Stimulated activated CD8-positive, alpha-beta memory T cell treated with anti-CD3 and anti-CD28 coated beads, Interleukin-4, amount 100 ng/mL, for 4 hours (primary cell): ENCODE data around the gene CNDP2.
"Not testable (repeated sequence)": the region's sequence is repeated elsewhere in the genome, so short reads cannot be mapped to it uniquely, and the experiment has no call there.

Source experiments
- DNase-seq, 2 donors: peaks; one replicate each; pipeline ENCODE4 v3.0.0-alpha.2; 2020; ENCODE audit warnings: low read depth in 2 of 2, low spot score in 1 of 2

The CNDP2 gene

GRCh38 chr18:74516271-74517235 is 20.4 kb downstream of the CNDP2 start:
- DNase-seq, result no peak

GRCh38 chr18:74517236-74517630 is 21.1 kb downstream of the CNDP2 start:
- DNase-seq, result no peak

- no peak for DNase-seq
Measured at GRCh38 chr18:74518456-74519295, 22.5 kb downstream of the CNDP2 start.

- DNase-seq, result no peak
Measured at GRCh38 chr18:74519320-74520095, 23.3 kb downstream of the CNDP2 start.

GRCh38 chr18:74520096-74520833 is 24.1 kb downstream of the CNDP2 start:
- DNase-seq, result no peak

GRCh38 chr18:74521068-74521725 is 25.0 kb downstream of the CNDP2 start:
- no peak for DNase-seq

GRCh38 chr18:74522635-74523548 is 26.7 kb downstream of the CNDP2 start:
- DNase-seq, result no peak

GRCh38 chr18:74524097-74524496 is 27.9 kb downstream of the CNDP2 start:
- no peak for DNase-seq

- DNase-seq, result not testable (repeated sequence)
Measured at GRCh38 chr18:74524915-74525314, 28.8 kb downstream of the CNDP2 start.

GRCh38 chr18:74525741-74526140 is 29.6 kb downstream of the CNDP2 start:
- no peak for DNase-seq

GRCh38 chr18:74526488-74526887 is 30.3 kb downstream of the CNDP2 start:
- DNase-seq, result no peak

GRCh38 chr18:74528478-74528877 is 32.3 kb downstream of the CNDP2 start:
- DNase-seq, result no peak

GRCh38 chr18:74528913-74529312 is 32.8 kb downstream of the CNDP2 start:
- DNase-seq, result no peak

- DNase-seq, result no peak
Measured at GRCh38 chr18:74529378-74529777, 33.2 kb downstream of the CNDP2 start.

- DNase-seq, result no peak
Measured at GRCh38 chr18:74529811-74530583, 33.8 kb downstream of the CNDP2 start.

GRCh38 chr18:74530584-74530862 is 34.4 kb downstream of the CNDP2 start:
- DNase-seq, result no peak

- DNase-seq, result no peak
Measured at GRCh38 chr18:74531043-74531442, 34.9 kb downstream of the CNDP2 start.

- no peak for DNase-seq
Measured at GRCh38 chr18:74532511-74533025, 36.4 kb downstream of the CNDP2 start.
